Dermis blood vessel endothelial cell (primary cell): ENCODE measurements around the gene KIF6. TPM values are rescaled to one million over a fixed set of nuclear protein-coding genes. Genes with fewer than 3 reads are reported as not detected.
"Not testable (repeated sequence)": the region's sequence is repeated elsewhere in the genome, so short reads cannot be mapped to it uniquely, and the experiment has no call there.

ENCODE experiments used
- DNase-seq: peaks from one replicate; pipeline ENCODE4 v3.0.0; 2010
- total RNA-seq: library from RNA; depleted of rRNA; stranded (reverse); fragments of >200 nt; gene quantifications from 2 replicates; pipeline ENCODE4 v1.2.3, GENCODE V29; 2014

KIF6 gene
- total RNA-seq, 1 donor from 2014 or later = not detected

GRCh38 chr6:39707962-39708683, 17.1 kb downstream of the KIF6 start:
- DNase-seq = no peak

DNA sequence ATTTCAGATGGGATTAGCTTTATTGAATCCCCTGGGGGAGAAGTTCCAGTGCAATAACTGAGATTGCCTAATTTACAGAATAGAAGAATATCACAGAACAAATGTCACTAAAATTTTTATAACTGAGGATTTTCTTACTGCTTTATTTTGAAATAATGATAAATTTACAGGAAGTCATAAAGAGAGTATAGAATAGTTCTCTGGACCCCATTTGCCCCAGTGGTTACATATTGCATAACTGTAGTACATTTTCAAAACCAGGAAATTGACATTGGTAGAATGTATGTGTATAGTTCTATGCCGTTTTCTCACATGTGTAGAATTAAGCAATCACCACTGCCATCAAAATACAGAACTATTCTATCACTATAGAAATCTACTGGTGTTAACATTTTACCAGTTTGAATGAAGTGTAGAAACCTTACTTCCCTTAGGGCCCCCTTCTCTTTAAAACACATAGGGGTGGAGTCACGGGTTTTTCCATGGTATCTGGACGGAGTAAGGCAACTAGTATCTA, 18.3 kb downstream of the KIF6 start:
- DNase-seq = no peak

DNA sequence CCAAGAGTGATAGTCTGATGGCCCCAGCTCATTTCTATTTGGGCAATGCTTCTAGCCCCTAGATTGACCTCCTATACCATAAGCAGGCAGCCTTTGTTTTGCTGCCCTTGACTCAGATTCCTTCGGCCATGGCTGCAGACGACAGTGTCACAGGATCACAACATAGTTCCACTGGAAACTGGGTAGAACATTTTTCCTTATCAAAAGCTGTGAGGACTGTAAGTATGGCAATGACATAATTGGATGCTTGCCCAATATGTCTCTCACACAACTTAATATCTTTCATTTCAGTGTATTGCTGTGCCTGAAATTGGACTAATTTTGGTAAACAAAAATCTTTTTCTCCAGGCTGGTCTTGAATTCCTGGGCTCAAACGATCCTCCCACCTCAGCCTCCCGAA, 22.9 kb downstream of the KIF6 start:
- no peak for DNase-seq

DNA sequence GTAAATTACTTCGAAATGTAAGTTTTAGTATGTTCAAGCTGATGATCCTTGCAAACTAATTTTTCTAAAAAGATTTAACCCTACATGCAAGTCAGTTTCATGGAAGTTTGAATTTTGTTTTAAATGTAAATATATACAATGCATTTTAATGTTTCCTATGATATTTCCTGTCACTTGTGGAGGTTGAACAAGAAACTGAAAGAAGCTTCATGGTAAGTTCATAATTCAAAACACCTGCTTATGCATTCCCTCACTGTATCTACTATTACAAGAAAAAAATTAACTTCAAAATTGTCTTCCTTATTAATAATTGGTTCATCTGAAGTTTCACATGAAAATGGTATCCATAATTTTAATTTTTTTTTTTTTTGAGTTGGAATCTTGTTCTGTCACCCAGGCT, 24.8 kb downstream of the KIF6 start:
- no peak for DNase-seq

GRCh38 chr6:39698789-39699188, 26.4 kb downstream of the KIF6 start:
- DNase-seq = no peak

DNA sequence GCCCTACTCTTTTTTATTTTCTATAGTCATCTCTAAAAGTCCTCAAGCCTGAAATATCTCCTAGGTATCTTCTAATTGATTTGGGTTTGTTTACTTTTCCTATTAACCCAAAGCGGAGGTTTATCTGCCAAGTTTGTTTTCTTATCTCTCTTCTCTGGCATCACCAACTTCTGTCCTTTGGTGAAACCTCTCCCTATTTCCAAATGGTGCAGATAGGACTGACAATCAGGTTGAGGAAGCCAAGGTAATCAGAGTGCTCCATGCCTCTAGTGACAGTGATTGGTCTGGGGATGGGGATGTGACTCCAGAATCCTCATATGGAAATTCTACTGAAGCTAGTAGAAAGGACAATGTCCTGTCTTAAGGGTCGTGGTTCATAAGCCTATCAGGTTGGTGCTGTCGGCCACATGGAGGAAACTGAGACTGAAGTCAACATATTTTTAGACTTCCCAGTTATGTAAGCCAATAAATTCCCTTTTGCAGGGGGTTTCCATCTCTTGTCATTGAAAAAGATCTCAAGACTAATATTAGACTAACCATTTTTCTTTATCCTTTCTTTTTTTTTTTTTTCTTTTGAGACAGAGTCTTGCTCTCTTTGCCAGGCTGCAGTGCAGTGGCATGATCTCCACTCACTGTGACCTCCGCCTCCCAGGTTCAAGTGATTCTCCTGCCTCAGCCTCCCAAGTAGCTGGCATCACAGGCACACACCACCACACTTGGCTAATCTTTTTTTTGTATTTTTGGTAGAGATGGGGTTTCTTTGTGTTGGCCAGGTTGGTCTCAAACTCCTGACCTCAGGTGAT, 28.0 kb downstream of the KIF6 start:
- no peak for DNase-seq

GRCh38 chr6:39695447-39695846, 29.8 kb downstream of the KIF6 start:
- DNase-seq = no peak

DNA sequence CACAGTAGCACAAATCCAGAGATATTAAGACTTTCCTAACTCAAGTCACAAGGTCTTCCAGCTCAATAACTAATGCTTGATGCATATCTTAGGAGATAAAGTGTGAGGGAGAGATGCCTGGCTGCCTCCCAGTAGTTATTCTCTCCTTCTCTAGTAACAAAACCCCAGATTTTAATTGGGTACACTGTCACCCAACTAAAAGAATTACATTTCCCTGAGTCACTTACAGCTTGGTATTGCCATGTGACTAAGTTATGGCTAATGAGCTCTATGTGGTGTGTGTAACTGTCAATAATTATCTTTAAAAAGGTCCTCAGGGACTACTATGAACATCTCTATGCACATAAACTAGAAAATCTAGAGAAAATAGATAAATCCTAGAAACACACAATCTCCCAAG, 32.0 kb downstream of the KIF6 start:
- DNase-seq = no peak

- DNase-seq = no peak
Observed at GRCh38 chr6:39688494-39688893, 36.7 kb downstream of the KIF6 start.

- no peak for DNase-seq
Observed at GRCh38 chr6:39686976-39687375, 38.2 kb downstream of the KIF6 start.

DNA sequence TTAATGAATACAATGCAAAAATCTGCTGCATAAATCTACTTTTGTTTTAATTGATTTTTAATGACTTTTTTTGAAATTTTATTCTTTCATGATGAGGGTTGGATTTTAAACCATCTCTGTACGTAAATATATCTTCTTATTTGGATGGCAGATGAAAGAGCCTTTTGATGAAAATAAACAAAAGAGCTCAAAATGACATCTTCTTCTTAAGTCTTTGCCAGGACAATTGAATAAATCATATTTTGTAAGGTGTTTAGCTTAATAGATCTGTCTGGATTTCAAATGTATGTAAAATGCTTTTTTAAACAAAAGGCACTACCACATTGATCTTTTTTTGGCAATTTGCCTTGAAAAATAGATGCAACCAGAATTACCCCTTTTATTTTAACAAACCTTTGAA, 39.3 kb downstream of the KIF6 start:
- no peak for DNase-seq

- no peak for DNase-seq
Observed at GRCh38 chr6:39685489-39685826, 39.8 kb downstream of the KIF6 start.

DNA sequence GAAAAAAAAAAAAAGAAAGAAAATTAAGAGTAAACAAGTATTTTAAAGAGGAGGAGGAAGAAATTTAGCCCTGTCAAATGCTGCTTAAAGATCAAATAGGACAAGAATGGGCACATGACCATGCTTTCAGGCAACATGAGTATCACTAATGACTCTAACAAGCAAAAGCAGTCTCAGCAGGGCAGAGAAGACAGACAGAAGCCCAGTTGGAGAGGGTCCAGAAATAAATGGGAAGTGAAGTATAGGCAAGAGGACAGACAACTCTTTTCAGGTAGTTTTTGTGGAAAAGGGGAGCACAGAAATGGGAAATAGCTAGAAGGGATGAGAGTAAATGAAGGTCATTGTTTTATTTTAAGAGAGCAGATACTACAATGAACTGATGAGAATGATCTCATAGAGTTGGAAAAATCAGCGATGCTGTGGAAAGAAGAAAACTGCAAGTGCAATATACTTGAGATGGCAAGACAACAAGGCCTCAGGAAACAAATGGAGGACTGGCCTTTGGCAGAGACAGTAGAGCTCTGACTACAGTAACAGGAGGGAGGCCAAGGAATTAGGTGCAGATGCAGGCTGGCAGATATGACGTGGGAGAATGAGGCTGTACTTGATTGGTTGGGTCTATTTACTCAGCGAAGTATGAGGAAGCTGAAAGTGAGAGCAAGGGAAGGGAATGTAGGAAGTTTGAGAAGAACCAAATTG, 40.3 kb downstream of the KIF6 start:
- DNase-seq = no peak

- no peak for DNase-seq
Observed at GRCh38 chr6:39681674-39682121, 43.5 kb downstream of the KIF6 start.

DNA sequence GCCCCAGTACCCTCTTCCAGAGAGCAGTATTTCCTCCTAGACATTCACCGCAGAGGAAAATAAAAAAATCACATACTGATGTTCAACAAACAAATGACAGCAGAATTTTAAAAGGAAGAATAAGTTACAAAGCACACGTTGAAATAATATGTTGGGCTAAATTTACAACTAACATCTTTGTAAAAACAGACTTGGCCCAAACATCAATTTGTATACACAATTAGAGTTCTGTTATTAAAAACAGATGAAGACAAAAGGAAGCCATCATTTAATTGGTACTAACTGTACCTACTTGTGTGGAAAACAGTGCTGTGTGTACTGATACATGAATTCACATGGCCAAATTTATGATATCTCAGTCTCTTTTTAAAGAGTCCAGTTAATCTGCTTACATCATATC, 46.3 kb downstream of the KIF6 start:
- DNase-seq = no peak

DNA sequence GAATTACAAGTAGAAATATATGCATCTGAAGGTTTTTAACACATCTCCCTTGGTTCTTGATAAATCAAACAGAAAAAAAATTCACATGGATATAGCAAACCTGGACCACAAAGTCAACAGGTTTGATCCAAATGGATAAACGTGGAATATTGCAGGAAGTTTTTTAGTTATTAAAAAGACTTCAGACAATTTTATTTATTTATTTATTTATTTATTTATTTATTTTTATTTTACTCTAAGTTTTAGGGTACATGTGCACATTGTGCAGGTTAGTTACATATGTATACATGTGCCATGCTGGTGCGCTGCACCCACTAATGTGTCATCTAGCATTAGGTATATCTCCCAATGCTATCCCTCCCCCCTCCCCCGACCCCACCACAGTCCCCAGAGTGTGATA, 47.9 kb downstream of the KIF6 start:
- DNase-seq = not testable (repeated sequence)

GRCh38 chr6:39670519-39670918, 54.7 kb downstream of the KIF6 start:
- DNase-seq = no peak

- no peak for DNase-seq
Observed at GRCh38 chr6:39669973-39670342, 55.2 kb downstream of the KIF6 start.

DNA sequence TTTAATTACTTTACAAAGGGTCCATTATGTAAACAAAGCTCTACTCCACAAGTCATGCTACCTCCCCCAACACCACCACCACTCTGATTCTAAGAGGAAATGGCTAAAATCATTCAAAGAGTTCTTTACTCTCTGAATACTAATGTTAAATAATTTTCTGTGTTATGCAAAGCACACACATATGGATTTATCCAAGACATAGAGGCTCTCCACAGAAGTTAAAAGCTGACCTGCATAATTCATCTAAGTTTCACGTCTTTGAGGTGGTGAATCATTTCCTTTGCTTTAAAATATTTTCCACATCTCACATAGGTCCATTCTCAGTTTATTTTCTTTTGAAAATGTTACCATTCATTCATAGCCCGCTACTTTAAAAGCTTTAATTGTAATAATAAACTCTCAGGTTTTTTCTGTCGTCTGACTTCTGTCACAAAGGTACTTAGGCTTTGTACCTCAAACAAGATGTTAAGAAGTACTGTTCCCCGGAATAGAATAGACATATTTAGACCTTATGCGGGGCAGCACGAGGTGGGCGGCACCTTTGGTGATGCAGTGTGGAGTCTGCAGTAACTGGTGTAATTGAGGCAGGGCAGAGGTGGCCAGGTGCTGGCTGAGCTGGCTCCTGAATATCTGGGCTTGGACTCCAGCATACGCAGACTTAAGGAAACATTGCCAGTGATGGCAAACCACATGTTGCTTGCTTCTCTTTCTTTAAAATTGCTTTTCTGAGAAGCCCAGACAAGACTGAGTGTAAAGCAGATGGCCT, 55.8 kb downstream of the KIF6 start:
- DNase-seq = no peak

DNA sequence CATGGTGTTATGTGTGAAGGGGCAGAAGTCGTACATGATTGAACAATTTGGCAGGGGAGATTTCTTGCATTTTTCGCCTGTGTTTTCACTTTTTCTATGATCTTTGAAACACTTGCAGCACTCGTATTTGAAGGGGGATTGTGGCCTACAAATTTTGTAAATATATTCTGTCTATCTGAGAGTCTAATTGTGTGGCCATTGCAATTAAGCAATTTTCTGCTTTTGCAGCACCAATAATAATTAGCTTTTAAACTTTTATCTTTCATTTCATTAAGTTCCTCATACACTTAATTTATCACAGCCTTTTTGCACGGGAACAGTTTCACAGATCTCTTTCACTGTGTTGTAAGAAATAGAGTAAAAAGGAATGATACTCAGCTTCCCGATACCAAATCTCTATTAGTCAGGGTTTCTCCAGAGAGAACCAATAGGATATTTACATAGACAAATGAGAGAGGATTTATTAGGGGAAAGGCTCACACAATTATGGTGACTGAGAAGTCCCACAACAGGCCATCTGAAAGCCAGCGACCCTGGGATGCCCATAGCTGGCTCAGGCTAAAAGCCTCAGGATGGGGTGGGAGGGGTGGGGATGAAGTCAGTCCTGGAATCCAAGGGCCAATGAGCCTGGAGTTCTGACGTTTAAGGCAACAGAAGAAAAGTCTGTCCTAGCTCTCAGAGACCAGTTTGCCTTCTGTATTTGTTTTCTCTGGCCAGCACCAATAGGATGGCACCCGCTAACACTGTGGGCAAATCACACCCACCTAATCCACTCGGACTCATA, 58.3 kb downstream of the KIF6 start:
- no peak for DNase-seq

GRCh38 chr6:39665861-39666260, 59.3 kb downstream of the KIF6 start:
- no peak for DNase-seq

GRCh38 chr6:39664173-39664572, 61.0 kb downstream of the KIF6 start:
- DNase-seq = no peak
